Parathyroid adenoma (tissue), 2 donors: ENCODE measurements around the gene ACADS.

Source experiments
- H2AFZ ChIP-seq: fragments of 300-600 bp; sonication (generic); one replicate; pipeline ENCODE4 v1.7.0; 2017; ENCODE audit warnings: antibody characterized with exemption, mild to moderate bottlenecking
- H3K27ac ChIP-seq: fragments of 300-600 bp; sonication (generic); one replicate; pipeline ENCODE4 v1.7.0; 2017
- H3K27me3 ChIP-seq: fragments of 300-600 bp; sonication (generic); one replicate; pipeline ENCODE4 v1.7.0; 2017; ENCODE audit warnings: low read length; ENCODE audit not compliant: control insufficient read depth, insufficient read depth
- H3K36me3 ChIP-seq: fragments of 300-600 bp; sonication (generic); one replicate; pipeline ENCODE4 v1.7.0; 2017; ENCODE audit warnings: low read length; ENCODE audit not compliant: control insufficient read depth, insufficient read depth
- H3K4me1 ChIP-seq: fragments of 300-600 bp; sonication (generic); one replicate; pipeline ENCODE4 v1.7.0; 2017; ENCODE audit warnings: control low read depth
- H3K4me2 ChIP-seq: fragments of 300-600 bp; sonication (generic); one replicate; pipeline ENCODE4 v1.7.0; 2017; ENCODE audit warnings: low read length
- H3K4me3 ChIP-seq: fragments of 300-600 bp; sonication (generic); one replicate; pipeline ENCODE4 v1.7.0; 2017; ENCODE audit warnings: low read depth, low read length
- H3K79me2 ChIP-seq: fragments of 300-600 bp; sonication (generic); one replicate; pipeline ENCODE4 v1.7.0; 2017; ENCODE audit warnings: control low read depth
- H3K9ac ChIP-seq: fragments of 300-600 bp; sonication (generic); one replicate; pipeline ENCODE4 v1.7.0; 2017; ENCODE audit warnings: mild to moderate bottlenecking
- H3K9me3 ChIP-seq: fragments of 300-600 bp; sonication (generic); one replicate; pipeline ENCODE4 v1.7.0; 2017; ENCODE audit warnings: low read length; ENCODE audit not compliant: control insufficient read depth
- TF ChIP-seq, protein P1 (sequence below): fragments of 300-600 bp; sonication (generic); IDR thresholded peaks from one replicate; pipeline ENCODE4 v1.7.0; 2017; ENCODE audit warnings: antibody characterized with exemption, mild to moderate bottlenecking
- donor health status: primary hyperparathyroidism.

The ACADS gene

DNA sequence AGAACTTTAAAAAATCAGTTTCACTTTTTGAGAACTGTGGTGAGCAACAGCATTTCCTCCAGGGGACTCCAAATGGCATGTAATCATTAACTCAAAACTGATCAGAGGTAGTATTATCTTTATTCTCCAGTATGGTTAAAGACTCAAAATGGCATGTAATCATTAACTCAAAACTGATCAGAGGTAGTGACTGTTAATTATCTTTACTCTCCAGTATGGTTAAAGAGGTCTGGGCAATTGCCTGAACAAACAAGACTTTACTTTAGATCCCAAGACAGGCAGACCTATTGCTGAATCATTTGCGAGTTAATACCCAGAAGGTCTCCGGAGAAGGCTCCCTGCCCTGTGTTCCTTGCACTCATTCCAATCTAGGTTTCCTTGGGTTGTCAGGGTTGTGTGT is 6.6 kb upstream of the ACADS start:
- Histone ChIP-seq H3K36me3 (no peaks in the 10 kb centered on the region), H3K27me3 (no peaks in the 10 kb centered on the region), H3K4me3 (no peak overlapping the region), H3K9me3 (no peaks in the 10 kb centered on the region), H3K79me2 (peaks cover 28% of the 10 kb centered on the region), H3K27ac (no peak overlapping the region), H3K9ac (no peak overlapping the region), H3K4me1 (no peaks in the 10 kb centered on the region), H2AFZ (no peak overlapping the region), H3K4me2 (no peak overlapping the region)
- TF ChIP-seq, protein P1, sequence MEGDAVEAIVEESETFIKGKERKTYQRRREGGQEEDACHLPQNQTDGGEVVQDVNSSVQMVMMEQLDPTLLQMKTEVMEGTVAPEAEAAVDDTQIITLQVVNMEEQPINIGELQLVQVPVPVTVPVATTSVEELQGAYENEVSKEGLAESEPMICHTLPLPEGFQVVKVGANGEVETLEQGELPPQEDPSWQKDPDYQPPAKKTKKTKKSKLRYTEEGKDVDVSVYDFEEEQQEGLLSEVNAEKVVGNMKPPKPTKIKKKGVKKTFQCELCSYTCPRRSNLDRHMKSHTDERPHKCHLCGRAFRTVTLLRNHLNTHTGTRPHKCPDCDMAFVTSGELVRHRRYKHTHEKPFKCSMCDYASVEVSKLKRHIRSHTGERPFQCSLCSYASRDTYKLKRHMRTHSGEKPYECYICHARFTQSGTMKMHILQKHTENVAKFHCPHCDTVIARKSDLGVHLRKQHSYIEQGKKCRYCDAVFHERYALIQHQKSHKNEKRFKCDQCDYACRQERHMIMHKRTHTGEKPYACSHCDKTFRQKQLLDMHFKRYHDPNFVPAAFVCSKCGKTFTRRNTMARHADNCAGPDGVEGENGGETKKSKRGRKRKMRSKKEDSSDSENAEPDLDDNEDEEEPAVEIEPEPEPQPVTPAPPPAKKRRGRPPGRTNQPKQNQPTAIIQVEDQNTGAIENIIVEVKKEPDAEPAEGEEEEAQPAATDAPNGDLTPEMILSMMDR, result no peak

DNA sequence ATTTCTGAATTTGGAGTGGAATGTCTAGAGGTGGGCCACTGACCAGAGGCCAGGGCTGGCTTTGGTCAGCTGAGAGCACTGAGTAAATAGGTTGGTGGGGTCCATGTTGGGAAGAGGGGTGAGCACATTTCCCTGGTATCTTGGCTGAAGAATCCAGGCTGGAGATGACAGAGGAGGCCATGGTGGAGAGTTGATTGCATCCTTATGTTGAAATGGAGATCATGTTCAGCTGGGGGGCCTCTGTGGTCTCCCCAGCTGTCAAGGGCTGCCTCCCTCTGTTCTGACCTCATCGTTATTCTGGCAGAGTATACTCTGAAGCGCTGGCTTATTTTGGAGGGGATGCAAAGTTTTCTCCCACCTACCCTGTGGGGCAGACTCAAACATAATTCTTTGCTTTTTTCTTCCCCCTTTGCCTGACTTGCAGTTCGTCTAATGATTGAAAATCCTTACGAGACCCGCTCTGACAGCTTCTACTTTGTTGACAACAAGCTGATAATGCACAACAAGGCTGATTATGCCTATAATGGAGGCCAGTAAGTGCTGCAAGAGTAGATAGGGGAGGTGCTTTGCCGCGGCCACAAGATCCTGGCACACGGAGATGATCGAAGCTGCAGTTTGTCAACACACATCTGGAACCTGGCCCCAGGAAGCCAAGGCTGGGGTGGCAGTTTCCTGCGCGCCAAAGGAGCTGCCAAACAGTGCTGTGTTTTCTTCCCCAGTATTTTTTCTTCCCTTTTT is 6.0 kb upstream of the ACADS start:
- H3K79me2 ChIP-seq, result peaks cover 24% of the 10 kb centered on the region
- H3K27ac ChIP-seq, result no peak overlapping the region
- H2AFZ ChIP-seq, result no peak overlapping the region
- no peaks in the 10 kb centered on the region for H3K9me3 ChIP-seq
- H3K9ac ChIP-seq, result no peak overlapping the region
- H3K27me3 ChIP-seq, result no peaks in the 10 kb centered on the region
- no peak overlapping the region for H3K4me3 ChIP-seq
- no peaks in the 10 kb centered on the region for H3K36me3 ChIP-seq
- H3K4me2 ChIP-seq, result no peak overlapping the region
- TF ChIP-seq, protein P1, result no peak
- no peaks in the 10 kb centered on the region for H3K4me1 ChIP-seq

DNA sequence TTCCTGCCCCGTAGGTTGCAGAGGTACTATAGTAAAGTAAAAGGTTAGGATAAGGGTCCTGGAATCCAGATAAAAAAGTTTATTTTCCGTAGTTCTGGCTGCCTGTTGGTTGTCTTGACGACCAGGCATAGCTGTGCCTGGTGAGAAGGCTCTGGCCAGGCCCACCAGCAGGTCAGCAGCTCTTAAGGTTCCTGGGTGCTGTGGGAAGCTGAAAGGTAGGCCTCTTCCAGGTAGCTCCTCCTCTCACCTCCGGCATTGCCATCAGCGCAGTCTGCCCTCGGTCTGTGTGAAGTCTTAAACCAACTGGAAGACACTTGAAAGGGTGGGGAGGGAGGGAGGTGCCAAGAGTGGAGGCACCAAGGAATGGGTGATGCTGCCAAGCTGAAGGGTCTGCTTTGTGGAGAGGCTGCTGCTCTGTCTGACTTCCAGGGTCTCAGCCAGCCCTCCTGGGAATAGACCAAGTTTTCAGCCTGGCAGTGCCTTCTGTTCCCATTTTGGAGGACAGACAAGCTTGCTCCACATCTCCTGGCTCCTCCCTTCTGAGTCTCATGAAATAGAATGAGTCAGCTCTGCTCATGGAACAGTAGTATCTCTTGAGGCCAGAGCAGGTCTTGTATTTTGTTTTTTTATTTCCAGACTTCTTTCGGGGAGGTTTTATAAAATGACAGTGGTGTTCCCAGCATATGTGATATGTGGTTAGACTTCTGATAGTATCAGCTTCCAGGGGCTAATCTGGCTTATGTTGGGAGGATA is 5.2 kb upstream of the ACADS start:
- no peak overlapping the region for H3K27ac ChIP-seq
- H3K36me3 ChIP-seq, result no peaks in the 10 kb centered on the region
- peaks cover 19% of the 10 kb centered on the region for H3K79me2 ChIP-seq
- H3K9me3 ChIP-seq, result no peaks in the 10 kb centered on the region
- H2AFZ ChIP-seq, result no peak overlapping the region
- H3K4me2 ChIP-seq, result no peak overlapping the region
- no peak overlapping the region for H3K4me3 ChIP-seq
- H3K27me3 ChIP-seq, result no peaks in the 10 kb centered on the region
- H3K4me1 ChIP-seq, result no peaks in the 10 kb centered on the region
- TF ChIP-seq, protein P1, result no peak
- H3K9ac ChIP-seq, result no peak overlapping the region

DNA sequence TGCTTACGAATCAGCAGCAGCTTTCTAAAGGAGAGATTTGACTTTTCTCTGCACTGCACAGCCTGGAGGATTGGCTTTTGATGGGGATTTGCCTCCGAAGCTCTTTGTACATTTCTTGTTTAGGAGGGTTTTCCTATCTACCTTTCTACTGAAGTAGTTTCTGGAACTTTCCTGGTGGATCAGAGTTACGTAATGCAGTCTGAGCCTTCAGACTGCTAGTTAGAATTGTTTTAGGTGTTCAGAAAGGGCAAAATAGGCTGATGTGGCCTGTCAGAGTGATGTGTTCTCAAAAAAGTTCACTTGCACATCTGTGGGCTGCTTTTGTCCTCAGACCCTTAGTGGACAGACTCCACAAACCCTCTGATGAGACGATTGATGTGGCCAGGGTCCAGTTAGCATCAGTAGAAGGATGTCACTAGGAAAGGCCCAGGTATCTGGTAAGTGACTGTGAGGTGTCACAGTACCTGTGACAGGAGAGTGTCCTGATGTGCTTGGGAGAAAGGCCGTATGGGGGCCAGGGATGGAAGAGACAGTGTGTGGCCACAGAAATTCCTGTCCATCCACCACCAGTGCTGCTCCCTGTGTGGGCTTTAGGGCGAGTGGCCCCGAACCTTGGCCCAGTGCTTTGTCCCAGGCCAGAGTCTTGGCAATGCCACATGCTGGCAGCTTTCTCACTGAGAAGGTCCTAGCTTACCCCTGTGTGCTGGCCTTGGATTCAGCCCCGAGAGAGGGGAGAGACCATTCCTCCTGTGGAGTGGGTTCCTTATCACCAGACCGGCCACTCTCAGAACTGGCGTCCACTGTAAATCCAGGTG is 4.4 kb upstream of the ACADS start:
- Histone ChIP-seq H3K4me3 (no peak overlapping the region), H3K79me2 (peaks cover 11% of the 10 kb centered on the region), H3K27ac (no peak overlapping the region), H3K9me3 (no peaks in the 10 kb centered on the region), H3K36me3 (no peaks in the 10 kb centered on the region), H3K4me1 (no peaks in the 10 kb centered on the region), H3K27me3 (no peaks in the 10 kb centered on the region), H3K4me2 (no peak overlapping the region), H2AFZ (no peak overlapping the region), H3K9ac (no peak overlapping the region)
- TF ChIP-seq, protein P1, result no peak
